SJCRH30 (cell line): ENCODE measurements around the gene AIFM1. TPM values are rescaled to one million over a fixed set of nuclear protein-coding genes. Genes with fewer than 3 reads are reported as not detected.

ENCODE experiments used
- DNase-seq, 2 experiments: peaks; one replicate each; pipeline ENCODE4 v3.0.0-alpha.2; 2015 to 2020
- H3K27ac ChIP-seq: fragments of 250-450 bp; sonication (Bioruptor Pico); 2 replicates; pipeline ENCODE4 v1.5.1; 2020; ENCODE audit warnings: mild to moderate bottlenecking, moderate library complexity
- H3K27me3 ChIP-seq: fragments of 250-450 bp; sonication (Bioruptor Pico); 2 replicates; pipeline ENCODE4 v1.5.1; 2020; ENCODE audit warnings: mild to moderate bottlenecking, moderate library complexity
- H3K36me3 ChIP-seq: fragments of 250-450 bp; sonication (Bioruptor Pico); 2 replicates; pipeline ENCODE4 v1.5.1; 2020; ENCODE audit warnings: mild to moderate bottlenecking, moderate library complexity
- H3K4me1 ChIP-seq: fragments of 250-450 bp; sonication (Bioruptor Pico); 2 replicates; pipeline ENCODE4 v1.5.1; 2020; ENCODE audit warnings: mild to moderate bottlenecking, moderate library complexity
- H3K4me3 ChIP-seq: fragments of 250-450 bp; sonication (Bioruptor Pico); 2 replicates; pipeline ENCODE4 v1.5.1; 2020; ENCODE audit warnings: mild to moderate bottlenecking, moderate library complexity
- H3K9me3 ChIP-seq: fragments of 250-450 bp; sonication (Bioruptor Pico); replicated peaks from 2 replicates; pipeline ENCODE4 v1.5.1; 2020; ENCODE audit warnings: mild to moderate bottlenecking, moderate library complexity
- total RNA-seq: library from RNA; depleted of rRNA; stranded (reverse); fragments of >200 nt; shearing (Covaris generic); gene quantifications from 2 replicates; pipeline ENCODE4 v1.2.3, GENCODE V29; 2014

AIFM1 gene
- total RNA-seq, 1 experiment from 2014 or later, result 46.9 TPM

DNA sequence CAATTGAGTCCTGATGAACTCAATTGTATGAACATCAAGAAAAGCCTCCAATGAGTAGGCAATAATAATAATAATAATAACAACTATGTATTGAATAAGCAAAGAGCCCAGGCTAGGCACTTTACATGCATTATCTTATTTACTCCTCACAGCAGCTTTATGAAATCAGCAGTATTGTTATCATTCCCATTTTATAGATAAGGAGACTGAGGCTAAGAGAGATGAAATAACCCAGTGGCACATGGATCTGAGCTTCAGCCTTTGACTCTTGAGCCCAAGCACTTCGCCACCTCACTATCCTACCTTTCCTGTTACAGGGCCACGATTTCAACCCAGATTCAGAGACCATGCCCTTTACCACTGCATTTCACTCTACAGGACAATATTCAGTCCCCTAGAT is 9.3 kb upstream of the AIFM1 start:
- DNase-seq, result no peak
- Histone ChIP-seq H3K27ac (no peak overlapping the region), H3K36me3 (no peaks in the 10 kb centered on the region), H3K4me3 (no peak overlapping the region), H3K9me3 (no peaks in the 10 kb centered on the region), H3K27me3 (no peaks in the 10 kb centered on the region), H3K4me1 (no peaks in the 10 kb centered on the region)

DNA sequence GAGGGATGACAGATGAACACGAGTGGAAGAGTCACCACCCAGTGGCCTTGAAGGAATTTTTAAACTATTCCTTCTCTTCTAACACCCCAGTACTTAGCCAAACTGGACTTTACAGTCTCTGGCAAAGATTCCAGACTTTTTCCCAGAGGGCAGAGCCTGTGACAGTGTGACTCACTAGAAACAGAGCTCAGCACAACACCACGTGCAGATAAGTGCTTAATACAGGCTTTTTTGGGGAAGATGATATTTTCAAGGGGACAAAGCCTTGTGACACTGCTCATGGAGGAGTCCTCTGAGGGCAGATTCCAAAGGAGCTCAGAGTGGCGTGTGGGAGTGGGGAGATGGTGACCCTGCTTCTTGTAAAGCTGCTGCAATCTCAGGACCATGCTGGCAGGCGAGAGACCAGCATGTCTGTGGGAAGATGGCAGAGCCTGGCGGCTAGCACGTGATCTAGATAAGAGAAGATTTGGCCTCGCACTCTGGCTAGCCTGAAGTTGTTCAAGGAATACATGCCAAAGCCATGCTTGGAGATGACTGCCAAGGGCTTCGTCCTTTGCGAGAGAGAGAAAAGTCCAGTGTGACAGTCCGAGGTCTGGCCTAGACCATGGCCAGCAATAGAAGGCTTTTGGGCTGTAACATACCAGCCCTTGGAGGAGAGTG is 8.5 kb upstream of the AIFM1 start:
- H3K4me1 ChIP-seq, result no peaks in the 10 kb centered on the region
- no peaks in the 10 kb centered on the region for H3K27me3 ChIP-seq
- no peak overlapping the region for H3K27ac ChIP-seq
- no peak overlapping the region for H3K4me3 ChIP-seq
- H3K9me3 ChIP-seq, result no peaks in the 10 kb centered on the region
- H3K36me3 ChIP-seq, result no peaks in the 10 kb centered on the region
- no peak for DNase-seq

DNA sequence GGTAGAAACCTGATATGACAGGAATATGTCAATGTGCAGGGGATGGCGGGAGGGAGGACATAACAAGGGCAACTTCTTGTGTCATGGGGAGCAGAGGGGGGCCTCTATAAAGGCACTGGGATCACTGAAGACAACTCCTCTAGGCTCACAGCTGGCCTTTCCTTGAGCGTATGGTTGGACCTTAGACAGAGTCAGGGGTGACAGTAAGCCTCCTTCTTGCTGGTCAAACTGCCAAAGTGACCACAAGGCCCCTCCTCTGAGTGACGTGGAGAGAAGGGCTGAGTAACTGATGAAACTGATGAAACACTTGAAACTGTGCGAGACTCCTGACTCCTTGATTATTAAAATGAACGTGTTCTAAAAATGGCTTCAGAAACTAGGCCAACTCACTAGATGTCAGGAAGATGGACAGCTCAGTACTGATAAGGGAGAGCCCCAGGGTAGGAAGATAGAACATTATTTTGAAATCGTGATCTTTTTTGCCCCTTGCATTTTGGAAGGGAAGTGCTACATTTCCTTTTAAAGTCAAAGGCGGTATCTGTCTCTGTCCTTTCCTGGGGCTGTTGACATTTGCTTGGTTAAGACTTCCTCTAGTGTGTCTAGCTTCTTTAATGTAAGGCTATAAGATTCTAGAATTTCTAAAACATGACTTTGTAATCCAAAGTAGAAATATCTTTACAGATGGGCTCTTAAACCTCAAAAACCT is 7.7 kb upstream of the AIFM1 start:
- H3K4me3 ChIP-seq, result no peak overlapping the region
- no peak overlapping the region for H3K27ac ChIP-seq
- H3K36me3 ChIP-seq, result no peaks in the 10 kb centered on the region
- H3K4me1 ChIP-seq, result no peaks in the 10 kb centered on the region
- no peaks in the 10 kb centered on the region for H3K9me3 ChIP-seq
- DNase-seq, result peak in 1 of 2 experiments; percentile 9
- H3K27me3 ChIP-seq, result no peaks in the 10 kb centered on the region

DNA sequence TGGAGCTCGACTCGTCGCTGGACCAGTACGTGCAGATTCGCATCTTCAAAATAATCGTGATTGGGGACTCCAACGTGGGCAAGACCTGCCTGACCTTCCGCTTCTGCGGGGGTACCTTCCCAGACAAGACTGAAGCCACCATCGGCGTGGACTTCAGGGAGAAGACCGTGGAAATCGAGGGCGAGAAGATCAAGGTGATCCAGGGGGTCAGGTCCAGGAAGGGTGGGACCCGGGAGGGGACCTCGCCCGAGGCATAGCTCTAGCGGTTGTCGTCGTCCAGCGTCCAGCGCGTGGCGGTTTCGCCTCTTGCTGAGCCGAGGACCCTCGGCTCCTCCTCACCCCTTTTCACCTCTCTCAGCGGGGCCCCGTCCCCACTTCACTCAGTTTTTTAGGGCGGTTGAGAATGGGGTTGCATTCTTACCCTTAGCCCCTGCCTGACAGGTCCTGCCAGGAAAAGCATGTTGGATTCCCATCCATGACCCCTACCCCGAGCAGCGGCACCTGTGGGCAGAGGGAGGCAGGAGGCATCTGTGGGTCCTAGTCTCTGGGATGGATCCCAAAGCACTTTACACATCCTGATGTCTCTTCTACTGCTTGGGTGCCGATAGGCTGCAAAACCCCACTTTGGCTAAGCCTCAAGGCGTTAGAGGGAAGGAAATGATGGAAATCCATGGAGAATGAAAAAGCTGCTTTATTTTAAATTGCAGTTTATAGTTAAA is 6.6 kb upstream of the AIFM1 start:
- Histone ChIP-seq H3K36me3 (no peaks in the 10 kb centered on the region), H3K27me3 (no peaks in the 10 kb centered on the region), H3K4me1 (no peaks in the 10 kb centered on the region; the same call in 1 of the 2 replicates), H3K9me3 (no peaks in the 10 kb centered on the region), H3K27ac (no peak overlapping the region), H3K4me3 (no peak overlapping the region)
- DNase-seq, result no peak

DNA sequence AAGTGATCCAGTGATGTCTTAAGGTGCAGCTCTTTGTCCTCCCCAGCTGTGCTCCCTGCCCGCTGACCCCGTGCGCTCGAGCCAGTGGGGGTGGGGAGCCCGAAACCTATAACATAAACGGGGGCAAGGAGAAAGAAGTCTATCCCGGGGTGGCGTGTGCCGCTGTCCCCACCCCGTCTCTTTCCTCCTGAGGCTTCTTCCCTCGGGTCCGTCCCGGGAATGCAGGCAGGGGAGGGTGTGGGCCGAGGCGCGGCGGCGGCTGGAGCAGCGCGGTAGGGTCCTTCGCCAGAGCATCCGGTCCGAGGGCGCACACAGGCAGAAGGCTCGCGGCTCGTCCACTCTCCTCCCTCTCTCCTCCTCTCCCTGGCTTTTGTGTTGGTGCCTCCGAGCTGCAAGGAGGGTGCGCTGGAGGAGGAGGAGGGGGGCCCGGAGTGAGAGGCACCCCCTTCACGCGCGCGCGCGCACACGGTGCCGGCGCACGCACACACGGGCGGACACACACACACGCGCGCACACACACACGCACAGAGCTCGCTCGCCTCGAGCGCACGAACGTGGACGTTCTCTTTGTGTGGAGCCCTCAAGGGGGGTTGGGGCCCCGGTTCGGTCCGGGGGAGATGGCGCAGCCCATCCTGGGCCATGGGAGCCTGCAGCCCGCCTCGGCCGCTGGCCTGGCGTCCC is 5.9 kb upstream of the AIFM1 start, which contains the start of gene RAB33A:
TSS of gene RAB33A (plus strand) at position 517 of the 681 bp plus-strand sequence. CDS start at position 618, 101 bp downstream.
- Histone ChIP-seq H3K4me1 (no peaks in the 10 kb centered on the region; the same call in 1 of the 2 replicates), H3K27ac (no peak within 1 kb of the TSS), H3K9me3 (no peaks in the 10 kb centered on the region), H3K4me3 (peak within 1 kb of the TSS; percentile 42), H3K36me3 (no peaks in the 10 kb centered on the region), H3K27me3 (no peaks in the 10 kb centered on the region)
- no peak for DNase-seq

DNA sequence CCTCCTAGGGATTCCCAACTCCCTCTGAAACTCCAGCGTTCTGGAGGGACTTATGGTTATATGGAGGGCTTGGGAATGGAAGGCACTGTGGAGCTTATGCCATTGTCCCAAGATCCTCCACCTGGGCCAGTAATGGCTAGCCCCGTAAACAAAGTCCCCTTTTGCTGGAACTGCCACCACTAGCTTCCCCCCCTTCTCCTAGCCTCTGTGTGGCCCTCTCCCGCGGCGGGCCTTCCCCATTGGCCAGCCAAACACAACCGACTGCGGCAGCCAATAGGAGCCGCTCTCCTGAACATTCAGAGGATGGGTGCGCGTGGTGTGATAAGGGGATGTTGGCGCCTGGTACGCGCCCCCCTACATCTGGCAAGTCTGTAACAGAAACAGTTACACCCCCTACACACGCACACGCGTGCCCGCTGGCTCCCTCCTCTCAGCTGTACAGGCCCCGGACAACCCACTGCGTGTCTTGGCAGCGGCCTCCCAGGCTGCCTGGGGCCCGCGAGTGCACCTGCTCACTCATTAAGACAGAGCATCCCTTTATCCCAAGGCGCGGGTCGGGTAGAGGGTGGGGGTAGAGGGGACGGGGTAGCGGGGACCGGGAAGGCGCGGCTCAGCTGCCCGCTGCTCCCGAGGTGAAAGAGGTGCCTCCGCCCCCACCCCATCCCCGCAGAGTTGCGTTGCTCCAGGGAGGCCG is 5.3 kb upstream of the AIFM1 start:
- peak; percentile 27 to 53 for DNase-seq
- peak overlapping the region; percentile 42 for H3K4me3 ChIP-seq
- H3K27ac ChIP-seq, result no peak overlapping the region
- H3K27me3 ChIP-seq, result no peaks in the 10 kb centered on the region
- no peaks in the 10 kb centered on the region; the same call in 1 of the 2 replicates for H3K4me1 ChIP-seq
- no peaks in the 10 kb centered on the region for H3K9me3 ChIP-seq
- no peaks in the 10 kb centered on the region for H3K36me3 ChIP-seq

DNA sequence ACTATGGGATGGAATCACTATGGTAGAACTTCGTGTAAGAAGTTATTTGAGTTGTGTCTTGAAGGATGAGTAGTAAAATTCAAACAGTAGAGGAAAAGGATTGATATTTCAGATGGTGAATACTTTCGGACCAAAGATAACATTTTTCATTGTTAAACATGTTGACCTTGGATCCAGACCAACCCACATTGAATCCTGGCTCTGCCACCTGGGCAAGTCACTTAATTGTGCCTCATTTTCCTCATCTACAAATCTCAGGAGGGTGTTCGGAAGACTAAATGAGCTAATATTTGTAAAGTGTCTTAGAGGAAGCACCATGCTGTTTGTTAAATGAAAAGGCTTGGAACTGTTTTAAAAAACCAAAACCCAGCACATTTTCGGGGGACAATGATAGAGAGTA is 1.4 kb upstream of the AIFM1 start:
- H3K27ac ChIP-seq, result peak overlapping the region; percentile 22
- no peaks in the 10 kb centered on the region for H3K36me3 ChIP-seq
- DNase-seq, result peak in 1 of 2 experiments; percentile 10
- no peaks in the 10 kb centered on the region for H3K27me3 ChIP-seq
- peak overlapping the region; percentile 72 for H3K4me3 ChIP-seq
- no peaks in the 10 kb centered on the region for H3K9me3 ChIP-seq
- no peaks in the 10 kb centered on the region; the same call in 1 of the 2 replicates for H3K4me1 ChIP-seq

DNA sequence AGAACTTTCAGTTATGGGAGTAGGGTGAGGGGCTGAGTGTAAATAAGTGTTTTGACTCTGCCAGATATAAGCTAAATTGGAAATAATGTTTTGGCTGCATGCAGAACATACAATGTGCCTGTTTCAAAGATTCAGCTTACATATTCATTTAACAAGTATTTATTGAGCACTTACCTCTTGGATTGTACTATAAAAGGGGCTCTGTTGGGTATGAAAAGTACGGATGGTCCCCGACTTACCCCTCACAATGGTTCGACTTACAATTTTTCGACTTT is 799 bp upstream of the AIFM1 start:
- peak in 1 of 2 experiments; percentile 5 for DNase-seq
- H3K4me1 ChIP-seq, result no peaks in the 10 kb centered on the region; the same call in 1 of the 2 replicates
- H3K27me3 ChIP-seq, result no peaks in the 10 kb centered on the region
- H3K9me3 ChIP-seq, result no peaks in the 10 kb centered on the region
- peak overlapping the region; percentile 22 for H3K27ac ChIP-seq
- no peaks in the 10 kb centered on the region for H3K36me3 ChIP-seq
- H3K4me3 ChIP-seq, result peak overlapping the region; percentile 72

DNA sequence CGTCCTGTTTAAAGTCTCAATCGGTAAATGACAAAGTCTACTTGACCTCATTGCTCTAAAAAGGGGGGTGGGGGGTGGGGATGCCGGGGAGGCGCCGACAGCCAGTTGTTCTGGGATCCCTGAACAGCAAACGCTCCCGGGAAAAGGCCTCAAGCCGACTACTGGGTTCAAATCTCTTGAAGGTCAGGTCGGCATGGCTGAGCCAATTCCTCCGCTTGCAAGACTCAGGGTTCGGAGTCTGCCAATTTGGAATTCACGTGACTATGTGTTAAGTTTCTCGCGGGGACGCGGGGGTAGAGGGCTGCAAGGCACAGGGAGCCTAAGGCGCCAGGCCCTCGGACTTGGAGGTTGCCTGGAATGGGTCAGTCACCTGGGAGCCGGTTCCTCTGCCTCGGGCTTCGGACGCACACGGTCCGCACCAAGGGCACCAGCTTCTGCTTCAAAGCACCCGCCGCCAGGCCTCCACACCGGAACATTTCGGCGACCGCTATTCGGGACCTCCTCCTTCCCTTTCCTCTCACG is 399 bp downstream of the AIFM1 start:
- Histone ChIP-seq H3K4me3 (peak overlapping the region; percentile 72), H3K27me3 (no peaks in the 10 kb centered on the region), H3K27ac (peak overlapping the region; percentile 22), H3K4me1 (no peaks in the 10 kb centered on the region; the same call in 1 of the 2 replicates), H3K9me3 (no peaks in the 10 kb centered on the region), H3K36me3 (no peaks in the 10 kb centered on the region)
- peak in 1 of 2 experiments; percentile 39 for DNase-seq

DNA sequence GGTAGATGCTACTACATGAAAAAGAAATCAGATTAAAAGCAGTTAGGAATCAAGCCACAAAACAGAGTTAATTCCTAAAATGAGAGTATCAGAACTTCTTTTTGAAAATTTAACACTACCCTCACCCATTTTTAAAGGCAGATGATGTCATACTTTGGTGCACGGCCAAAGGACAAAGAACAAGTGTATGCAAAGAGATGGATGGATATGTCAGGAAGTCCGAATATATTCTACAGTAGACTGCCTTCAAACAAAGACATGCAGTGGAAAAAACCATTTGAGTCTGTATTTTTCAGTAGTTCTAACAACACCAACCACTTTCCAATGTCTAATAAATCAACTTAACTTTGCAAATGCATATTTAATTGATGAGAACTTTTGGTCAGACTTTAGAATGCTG is 2.2 kb downstream of the AIFM1 start:
- no peak for DNase-seq
- Histone ChIP-seq H3K27me3 (no peaks in the 10 kb centered on the region), H3K4me3 (no peak overlapping the region), H3K36me3 (no peaks in the 10 kb centered on the region), H3K27ac (no peak overlapping the region), H3K4me1 (no peaks in the 10 kb centered on the region; the same call in 1 of the 2 replicates), H3K9me3 (no peaks in the 10 kb centered on the region)

DNA sequence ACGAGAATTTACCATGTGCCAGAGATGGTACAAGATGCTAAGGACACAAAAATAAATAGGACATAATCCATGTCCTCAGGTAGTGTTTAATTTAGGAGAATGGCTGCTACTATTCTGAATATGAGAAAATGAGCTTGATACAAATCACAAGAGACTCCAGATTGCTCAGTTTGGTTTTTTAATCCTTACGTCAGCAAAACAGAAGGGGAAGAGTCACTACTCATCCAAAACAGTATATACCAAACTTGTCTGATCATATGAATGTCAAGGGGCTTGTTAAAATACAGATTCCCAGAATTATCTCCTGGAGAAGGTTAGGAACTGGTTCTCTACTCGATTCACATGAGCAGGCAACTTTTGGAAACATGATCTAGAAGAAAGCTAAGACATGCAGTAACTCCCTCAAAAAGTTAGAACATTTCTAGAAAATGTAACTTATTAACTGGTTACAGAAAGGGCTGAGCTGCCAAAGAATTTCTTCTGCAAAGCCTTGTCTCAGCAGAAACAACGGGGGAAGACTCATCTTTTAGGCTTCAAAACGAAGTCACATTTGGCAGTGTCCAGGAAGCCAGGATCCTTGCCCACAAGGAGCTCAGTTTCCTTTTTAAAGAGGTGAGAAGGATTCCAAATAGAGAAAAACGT is 3.4 kb downstream of the AIFM1 start:
- Histone ChIP-seq H3K36me3 (no peaks in the 10 kb centered on the region), H3K27ac (no peak overlapping the region), H3K4me3 (no peak overlapping the region), H3K9me3 (no peaks in the 10 kb centered on the region), H3K4me1 (no peaks in the 10 kb centered on the region; the same call in 1 of the 2 replicates), H3K27me3 (no peaks in the 10 kb centered on the region)
- DNase-seq, result no peak

DNA sequence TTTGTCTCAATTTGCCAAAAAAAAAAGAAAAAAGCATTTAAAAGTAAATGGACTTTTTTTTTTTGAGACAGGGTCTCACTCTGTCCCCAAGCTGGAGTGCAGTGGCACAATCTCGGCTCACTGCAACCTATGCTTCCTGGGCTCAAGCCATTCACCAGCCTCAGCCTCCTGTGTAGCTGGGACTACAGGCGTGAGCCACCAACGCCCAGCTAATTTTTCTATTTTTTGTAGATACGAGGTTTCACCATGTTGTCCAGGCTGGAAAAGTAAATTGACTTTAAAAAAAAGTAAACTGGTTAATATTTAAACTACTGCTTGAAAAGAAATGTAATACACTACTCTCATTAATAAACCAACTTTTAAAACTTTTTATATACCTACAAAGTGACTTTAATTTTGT is 5.9 kb downstream of the AIFM1 start:
- no peaks in the 10 kb centered on the region for H3K4me1 ChIP-seq
- no peak overlapping the region for H3K4me3 ChIP-seq
- no peaks in the 10 kb centered on the region for H3K27me3 ChIP-seq
- no peak overlapping the region for H3K27ac ChIP-seq
- no peaks in the 10 kb centered on the region for H3K9me3 ChIP-seq
- no peaks in the 10 kb centered on the region for H3K36me3 ChIP-seq
- DNase-seq, result no peak

DNA sequence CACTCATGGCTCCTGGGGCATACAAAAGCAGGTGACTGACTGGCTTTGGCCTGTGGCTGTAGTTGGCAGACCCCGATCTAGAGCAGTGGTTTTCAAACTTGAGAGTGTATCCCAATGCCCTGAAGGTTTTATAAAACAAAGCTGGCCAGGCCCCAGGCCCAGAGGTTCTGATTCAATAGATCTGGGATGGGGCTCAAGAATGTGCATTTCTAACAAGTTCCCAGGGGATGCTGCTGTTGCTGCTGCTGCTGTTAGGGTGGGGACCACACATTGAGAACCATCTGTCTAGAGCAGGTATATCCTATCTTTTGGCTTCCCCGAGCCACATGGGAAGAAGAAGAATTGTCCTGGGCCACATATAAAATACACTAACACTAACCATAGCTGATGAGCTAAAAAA is 7.3 kb downstream of the AIFM1 start:
- Histone ChIP-seq H3K36me3 (no peaks in the 10 kb centered on the region), H3K4me3 (no peak overlapping the region), H3K27ac (no peak overlapping the region), H3K27me3 (no peaks in the 10 kb centered on the region), H3K9me3 (no peaks in the 10 kb centered on the region), H3K4me1 (no peaks in the 10 kb centered on the region)
- no peak for DNase-seq

DNA sequence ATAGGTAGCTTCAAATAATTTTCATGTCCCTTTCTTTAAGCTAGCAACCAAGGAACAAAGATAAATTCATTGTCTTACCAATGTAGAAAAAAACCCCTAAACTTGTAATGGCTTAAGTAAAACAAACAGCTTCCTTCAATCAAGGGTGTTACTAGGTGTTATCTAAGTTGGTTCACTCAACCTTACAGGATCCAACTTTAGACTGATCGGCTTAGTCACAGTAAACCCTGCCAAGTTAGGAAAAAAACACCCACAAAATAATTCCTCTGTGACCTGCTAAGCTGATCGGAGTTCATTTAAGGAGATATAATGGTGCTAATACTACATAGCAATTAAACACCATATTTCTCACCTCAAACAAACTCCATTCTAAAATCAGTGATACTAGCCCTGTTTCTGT is 10.1 kb downstream of the AIFM1 start:
- Histone ChIP-seq H3K4me1 (no peaks in the 10 kb centered on the region), H3K27me3 (no peaks in the 10 kb centered on the region), H3K4me3 (no peak overlapping the region), H3K36me3 (no peaks in the 10 kb centered on the region), H3K9me3 (no peaks in the 10 kb centered on the region), H3K27ac (no peak overlapping the region)
- no peak for DNase-seq
